AG10803 (cell line): Measurements from ENCODE around the gene PRAMEF7.
"Not testable (repeated sequence)": the region's sequence is repeated elsewhere in the genome, so short reads cannot be mapped to it uniquely, and the experiment has no call there.

Experiments
- DNase-seq: peaks from one replicate; pipeline ENCODE4 v3.0.0; 2010; ENCODE audit warnings: low read depth
- H3K4me3 ChIP-seq: 2 replicates; pipeline ENCODE4 v1.5.1; 2011; ENCODE audit warnings: mild to moderate bottlenecking, low read length, control low read depth
- CTCF ChIP-seq: conservative IDR thresholded peaks from 2 replicates; pipeline ENCODE4 v1.5.1; 2011; ENCODE audit warnings: mild to moderate bottlenecking, low read length, control low read depth, inconsistent platforms

Gene PRAMEF7

GRCh38 chr1:12916310-12916709 is at the start of gene PRAMEF7:
Gene PRAMEF7 (plus strand): TSS chr1:12916610. CDS start chr1:12917693, 1,083 bp downstream.
- H3K4me3 ChIP-seq, DNase-seq: not testable (repeated sequence)

GRCh38 chr1:12878453-12878852 is 38.0 kb upstream of the PRAMEF7 start:
- H3K4me3 ChIP-seq, DNase-seq: not testable (repeated sequence)

DNA sequence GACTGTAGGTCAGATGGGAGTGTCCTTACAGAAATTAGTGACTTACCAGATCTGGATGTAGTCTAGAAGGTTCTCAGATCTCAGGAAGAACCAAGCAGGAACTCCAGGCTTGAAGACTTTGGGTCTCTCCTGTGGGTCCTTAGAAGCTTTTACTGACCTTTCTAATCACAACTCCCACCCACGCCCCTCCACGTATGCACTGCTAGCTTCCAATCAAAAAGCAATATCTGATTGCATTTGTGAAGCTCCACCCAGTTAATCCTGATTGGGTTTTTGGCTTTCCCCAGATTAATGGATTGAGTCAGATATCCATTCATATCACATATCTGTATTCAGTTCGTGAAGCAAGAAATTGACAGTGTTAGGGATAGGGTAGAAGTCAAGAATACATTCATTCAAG is 30.3 kb upstream of the PRAMEF7 start, which contains the start of gene PRAMEF4:
Gene PRAMEF4 (minus strand): TSS at position 101 of the 400 bp plus-strand sequence. CDS start 2,807 bp downstream, outside the sequence.
- not testable (repeated sequence) for H3K4me3 ChIP-seq, DNase-seq

- not testable (repeated sequence) for DNase-seq, H3K4me3 ChIP-seq
Observed at GRCh38 chr1:12898170-12898569, 18.2 kb upstream of the PRAMEF7 start, which contains the start of gene PRAMEF10. Gene PRAMEF10 (minus strand): TSS chr1:12898270. CDS start chr1:12895847, 2,423 bp downstream.

GRCh38 chr1:12899186-12899585 is 17.2 kb upstream of the PRAMEF7 start:
- DNase-seq, H3K4me3 ChIP-seq: not testable (repeated sequence)

DNA sequence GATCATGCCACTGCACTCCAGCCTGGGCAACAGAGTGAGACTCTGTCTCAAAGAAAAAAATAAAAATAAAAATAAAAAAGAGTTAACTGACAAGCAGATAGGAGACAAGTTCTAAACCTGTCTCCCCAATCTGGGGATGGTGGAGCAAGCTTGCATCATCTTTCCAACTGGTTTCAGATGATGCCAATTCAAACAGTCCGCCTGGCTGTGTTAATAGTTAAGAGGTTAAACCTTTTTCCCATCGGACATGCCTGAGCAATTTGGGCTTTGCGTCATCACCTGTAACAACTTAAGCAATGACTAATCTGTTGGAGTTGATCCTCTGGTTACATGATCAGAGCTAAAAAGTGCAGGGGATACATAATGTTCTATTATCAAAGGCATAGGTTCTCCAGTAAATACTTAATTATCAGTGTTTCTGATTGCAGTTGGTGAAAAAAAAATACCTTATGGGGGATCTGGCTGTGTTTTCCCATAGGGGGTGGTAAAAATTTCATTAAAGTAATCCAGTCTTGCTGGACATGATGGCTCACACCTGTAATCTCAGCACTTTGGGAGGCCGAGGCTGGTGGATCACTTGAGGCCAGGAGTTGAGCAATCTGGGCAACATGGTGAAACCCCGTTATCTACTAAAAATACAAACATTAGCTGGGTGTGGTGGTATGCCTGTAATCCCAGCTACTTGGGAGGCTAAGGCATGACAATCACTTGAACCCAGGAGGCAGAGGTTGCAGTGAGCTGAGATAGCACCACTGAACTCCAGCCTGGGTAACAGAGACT is 12.4 kb upstream of the PRAMEF7 start:
- H3K4me3 ChIP-seq, DNase-seq: not testable (repeated sequence)

GRCh38 chr1:12921749-12922148 is 5.3 kb downstream of the PRAMEF7 start:
- TF ChIP-seq CTCF: peak; percentile 12
- H3K4me3 ChIP-seq, DNase-seq: not testable (repeated sequence)

GRCh38 chr1:12924368-12924767 is 8.0 kb downstream of the PRAMEF7 start:
- DNase-seq: not testable (repeated sequence)

GRCh38 chr1:12947480-12947879 is 31.1 kb downstream of the PRAMEF7 start, which contains the start of gene PRAMEF6:
Gene PRAMEF6 (minus strand): TSS chr1:12947580. CDS start chr1:12942518, 5,062 bp downstream.
- not testable (repeated sequence) for DNase-seq, H3K4me3 ChIP-seq

More at GRCh38 chr1:12924368-12924767, 8.0 kb downstream of the PRAMEF7 start:
- H3K4me3 ChIP-seq: not testable (repeated sequence)
